Nephron progenitor cell (in vitro differentiated cells): ENCODE data around the gene ADGRA3.

Source experiments
- DNase-seq: peaks from one replicate; pipeline ENCODE4 v3.0.0; 2021
- H3K27ac Mint-ChIP-seq: 2 replicates; pipeline ENCODE4 v1.8.0; 2021; ENCODE audit warnings: mild to moderate bottlenecking, moderate library complexity, mixed read lengths
- H3K27me3 Mint-ChIP-seq: 2 replicates; pipeline ENCODE4 v1.8.0; 2021; ENCODE audit warnings: mild to moderate bottlenecking, low read depth, mixed read lengths; ENCODE audit not compliant: poor library complexity
- H3K36me3 Mint-ChIP-seq: 2 replicates; pipeline ENCODE4 v1.8.0; 2021; ENCODE audit warnings: low read depth, mixed read lengths
- H3K4me1 Mint-ChIP-seq: 2 replicates; pipeline ENCODE4 v1.8.0; 2021; ENCODE audit warnings: mixed read lengths
- H3K4me3 Mint-ChIP-seq: 2 replicates; pipeline ENCODE4 v1.8.0; 2021; ENCODE audit warnings: mild to moderate bottlenecking, moderate library complexity, mixed read lengths
- H3K9me3 Mint-ChIP-seq: 2 replicates; pipeline ENCODE4 v1.8.0; 2021; ENCODE audit warnings: mild to moderate bottlenecking, moderate library complexity, mixed read lengths
- TF ChIP-seq, protein P1 (sequence below): fragments of 200-600 bp; sonication (generic); IDR thresholded peaks from 2 replicates; pipeline ENCODE4 v1.5.0; 2021; ENCODE audit warnings: antibody characterized with exemption

ADGRA3 gene

GRCh38 chr4:22471999-22472461 is 43.8 kb downstream of the ADGRA3 start:
- Mint-ChIP-seq H3K9me3 (peaks cover 37% of the 10 kb centered on the region), H3K27me3 (no peaks in the 10 kb centered on the region), H3K27ac (no peak overlapping the region), H3K4me1 (no peaks in the 10 kb centered on the region), H3K36me3 (peaks cover 93% of the 10 kb centered on the region), H3K4me3 (no peak overlapping the region)
- TF ChIP-seq, protein P1, sequence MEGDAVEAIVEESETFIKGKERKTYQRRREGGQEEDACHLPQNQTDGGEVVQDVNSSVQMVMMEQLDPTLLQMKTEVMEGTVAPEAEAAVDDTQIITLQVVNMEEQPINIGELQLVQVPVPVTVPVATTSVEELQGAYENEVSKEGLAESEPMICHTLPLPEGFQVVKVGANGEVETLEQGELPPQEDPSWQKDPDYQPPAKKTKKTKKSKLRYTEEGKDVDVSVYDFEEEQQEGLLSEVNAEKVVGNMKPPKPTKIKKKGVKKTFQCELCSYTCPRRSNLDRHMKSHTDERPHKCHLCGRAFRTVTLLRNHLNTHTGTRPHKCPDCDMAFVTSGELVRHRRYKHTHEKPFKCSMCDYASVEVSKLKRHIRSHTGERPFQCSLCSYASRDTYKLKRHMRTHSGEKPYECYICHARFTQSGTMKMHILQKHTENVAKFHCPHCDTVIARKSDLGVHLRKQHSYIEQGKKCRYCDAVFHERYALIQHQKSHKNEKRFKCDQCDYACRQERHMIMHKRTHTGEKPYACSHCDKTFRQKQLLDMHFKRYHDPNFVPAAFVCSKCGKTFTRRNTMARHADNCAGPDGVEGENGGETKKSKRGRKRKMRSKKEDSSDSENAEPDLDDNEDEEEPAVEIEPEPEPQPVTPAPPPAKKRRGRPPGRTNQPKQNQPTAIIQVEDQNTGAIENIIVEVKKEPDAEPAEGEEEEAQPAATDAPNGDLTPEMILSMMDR: no peak
- no peak for DNase-seq

GRCh38 chr4:22471419-22471818 is 44.4 kb downstream of the ADGRA3 start:
- TF ChIP-seq, protein P1: no peak

DNA sequence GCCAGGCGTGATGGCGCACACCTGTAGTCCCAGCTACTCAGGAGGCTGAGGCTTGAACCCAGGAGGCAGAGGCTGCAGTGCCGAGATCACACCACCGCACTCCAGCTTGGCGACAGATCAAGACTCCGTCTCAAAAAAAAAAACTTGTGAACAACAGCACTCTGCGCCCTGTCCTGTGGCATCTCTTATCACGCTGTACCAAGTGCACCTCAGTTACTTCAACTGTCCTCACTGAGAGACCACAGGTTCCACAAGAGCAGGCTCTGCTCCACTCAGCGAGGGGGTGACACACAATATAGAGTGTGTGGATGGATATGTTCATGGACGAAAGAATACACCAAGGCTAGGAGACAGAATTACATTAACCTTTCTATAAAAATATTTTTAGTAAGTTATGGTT is 49.3 kb downstream of the ADGRA3 start:
- H3K36me3 Mint-ChIP-seq: peaks cover 86% of the 10 kb centered on the region

More at GRCh38 chr4:22471419-22471818, 44.4 kb downstream of the ADGRA3 start:
- Mint-ChIP-seq H3K4me1 (no peaks in the 10 kb centered on the region), H3K36me3 (peaks cover 96% of the 10 kb centered on the region), H3K4me3 (no peak overlapping the region), H3K27me3 (no peaks in the 10 kb centered on the region), H3K27ac (no peak overlapping the region), H3K9me3 (peaks cover 32% of the 10 kb centered on the region)
- DNase-seq: no peak

DNA sequence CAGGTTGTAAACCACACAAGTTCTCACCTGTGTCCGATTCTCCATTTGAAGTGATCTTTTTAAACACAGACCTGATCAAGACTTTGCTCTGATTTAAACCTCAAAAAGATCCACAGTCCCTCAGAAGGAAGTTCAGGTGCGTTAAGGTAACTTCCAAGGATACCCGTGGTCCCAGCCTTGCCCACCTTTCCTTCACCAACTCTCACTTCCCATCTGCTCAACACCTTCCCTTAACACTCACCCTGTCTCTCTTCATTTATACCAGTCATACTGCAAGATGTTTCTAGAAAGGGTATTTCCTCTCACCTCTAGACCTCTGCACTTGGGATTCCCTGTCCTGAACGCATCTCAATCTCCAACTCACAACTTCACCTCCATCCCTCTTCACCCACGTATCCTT is 49.9 kb downstream of the ADGRA3 start:
- Mint-ChIP-seq H3K36me3 (peaks cover 85% of the 10 kb centered on the region), H3K27ac (no peak overlapping the region), H3K9me3 (peaks cover 5% of the 10 kb centered on the region), H3K4me3 (no peak overlapping the region), H3K27me3 (no peaks in the 10 kb centered on the region), H3K4me1 (peaks cover 3% of the 10 kb centered on the region)
- DNase-seq: no peak
- TF ChIP-seq, protein P1: no peak

More for the DNA sequence above, 49.3 kb downstream of the ADGRA3 start:
- Mint-ChIP-seq H3K4me3 (no peak overlapping the region), H3K27me3 (no peaks in the 10 kb centered on the region), H3K27ac (no peak overlapping the region), H3K4me1 (no peaks in the 10 kb centered on the region), H3K9me3 (peaks cover 5% of the 10 kb centered on the region)
- TF ChIP-seq, protein P1: no peak
- no peak for DNase-seq

GRCh38 chr4:22465349-22465748 is 50.5 kb downstream of the ADGRA3 start:
- H3K4me1 Mint-ChIP-seq: peaks cover 10% of the 10 kb centered on the region
- peaks cover 5% of the 10 kb centered on the region for H3K9me3 Mint-ChIP-seq
- H3K27me3 Mint-ChIP-seq: no peaks in the 10 kb centered on the region
- no peak for DNase-seq
- H3K36me3 Mint-ChIP-seq: peaks cover 85% of the 10 kb centered on the region
- no peak overlapping the region for H3K4me3 Mint-ChIP-seq
- TF ChIP-seq, protein P1: no peak
- H3K27ac Mint-ChIP-seq: no peak overlapping the region

DNA sequence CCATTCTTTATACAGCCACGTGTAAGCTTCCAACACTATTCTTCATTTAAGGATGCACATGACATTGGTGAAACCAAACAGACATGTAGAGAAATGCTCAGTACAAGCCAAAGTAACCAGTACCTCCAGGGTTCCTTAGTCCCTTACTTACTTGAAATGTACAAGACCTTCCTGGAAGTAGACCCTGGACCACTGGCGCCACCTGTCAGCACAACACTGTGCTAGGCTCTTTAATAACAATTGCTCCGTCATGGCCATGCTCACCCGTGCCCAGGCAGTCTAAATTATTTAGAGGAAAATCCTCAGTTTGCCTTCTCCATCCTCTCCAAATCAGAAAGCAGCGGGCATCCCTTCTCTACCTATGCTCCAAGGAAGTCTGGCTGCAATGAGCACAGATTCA is 52.7 kb downstream of the ADGRA3 start:
- TF ChIP-seq, protein P1: no peak
- Mint-ChIP-seq H3K27ac (no peak overlapping the region), H3K27me3 (no peaks in the 10 kb centered on the region), H3K36me3 (peaks cover 63% of the 10 kb centered on the region), H3K4me1 (peaks cover 32% of the 10 kb centered on the region), H3K4me3 (no peak overlapping the region), H3K9me3 (peaks cover 5% of the 10 kb centered on the region)
- DNase-seq: no peak
